ENCODE data around the gene NUDCD3. TPM values are rescaled to one million over a fixed set of nuclear protein-coding genes. Genes with fewer than 3 reads are reported as not detected.

Gene NUDCD3
- total and polyA plus RNA-seq, 4 donors: 15.4 to 30.7 (median 24.3) TPM

DNA sequence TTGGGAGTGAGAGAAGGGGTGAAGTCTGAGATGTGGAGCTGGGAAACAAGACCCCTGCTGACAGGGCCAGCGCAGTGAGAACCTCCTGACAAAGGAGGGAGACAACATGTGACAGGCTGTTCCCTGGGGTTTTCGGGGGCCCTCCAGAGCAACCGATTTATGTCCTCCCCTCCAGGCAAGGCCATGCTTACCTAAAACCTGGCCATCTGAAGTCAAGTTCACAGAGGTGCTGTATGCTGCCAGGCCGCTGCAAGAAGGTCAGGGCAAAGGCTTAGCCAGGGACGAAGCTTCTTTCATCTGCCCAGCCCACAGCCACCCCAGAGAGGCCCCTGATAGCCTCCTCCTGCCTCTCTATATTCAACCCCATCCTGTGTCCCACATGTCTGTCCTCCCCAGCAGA is 30.1 kb upstream of the NUDCD3 start (continued):
- TF ChIP-seq, protein P1, sequence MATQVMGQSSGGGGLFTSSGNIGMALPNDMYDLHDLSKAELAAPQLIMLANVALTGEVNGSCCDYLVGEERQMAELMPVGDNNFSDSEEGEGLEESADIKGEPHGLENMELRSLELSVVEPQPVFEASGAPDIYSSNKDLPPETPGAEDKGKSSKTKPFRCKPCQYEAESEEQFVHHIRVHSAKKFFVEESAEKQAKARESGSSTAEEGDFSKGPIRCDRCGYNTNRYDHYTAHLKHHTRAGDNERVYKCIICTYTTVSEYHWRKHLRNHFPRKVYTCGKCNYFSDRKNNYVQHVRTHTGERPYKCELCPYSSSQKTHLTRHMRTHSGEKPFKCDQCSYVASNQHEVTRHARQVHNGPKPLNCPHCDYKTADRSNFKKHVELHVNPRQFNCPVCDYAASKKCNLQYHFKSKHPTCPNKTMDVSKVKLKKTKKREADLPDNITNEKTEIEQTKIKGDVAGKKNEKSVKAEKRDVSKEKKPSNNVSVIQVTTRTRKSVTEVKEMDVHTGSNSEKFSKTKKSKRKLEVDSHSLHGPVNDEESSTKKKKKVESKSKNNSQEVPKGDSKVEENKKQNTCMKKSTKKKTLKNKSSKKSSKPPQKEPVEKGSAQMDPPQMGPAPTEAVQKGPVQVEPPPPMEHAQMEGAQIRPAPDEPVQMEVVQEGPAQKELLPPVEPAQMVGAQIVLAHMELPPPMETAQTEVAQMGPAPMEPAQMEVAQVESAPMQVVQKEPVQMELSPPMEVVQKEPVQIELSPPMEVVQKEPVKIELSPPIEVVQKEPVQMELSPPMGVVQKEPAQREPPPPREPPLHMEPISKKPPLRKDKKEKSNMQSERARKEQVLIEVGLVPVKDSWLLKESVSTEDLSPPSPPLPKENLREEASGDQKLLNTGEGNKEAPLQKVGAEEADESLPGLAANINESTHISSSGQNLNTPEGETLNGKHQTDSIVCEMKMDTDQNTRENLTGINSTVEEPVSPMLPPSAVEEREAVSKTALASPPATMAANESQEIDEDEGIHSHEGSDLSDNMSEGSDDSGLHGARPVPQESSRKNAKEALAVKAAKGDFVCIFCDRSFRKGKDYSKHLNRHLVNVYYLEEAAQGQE (IDR thresholded peaks at IDR 0.05): no peak
- TF ChIP-seq EGR1 (IDR thresholded peaks at IDR 0.05; ENCODE audit: low read depth in 2 of 2) (no peak), HNF4G (IDR thresholded peaks at IDR 0.05) (no peak)

- Histone ChIP-seq H3K4me3 (ENCODE audit: low read depth in 1 of 3, low read length in 3 of 3) (no peak overlapping the region), H3K9ac (ENCODE audit: low read depth in 1 of 2, low read length in 2 of 2) (no peak overlapping the region), H3K36me3 (ENCODE audit: control insufficient read depth in 4 of 4, insufficient read depth in 3 of 4, low read depth in 1 of 4, low read length in 3 of 4) (peaks cover 9 to 57% (median 36%) of the 10 kb centered on the region in 4 donors), H3K27me3 (ENCODE audit: control insufficient read depth in 4 of 4, insufficient read depth in 4 of 4, low read length in 3 of 4) (no peaks in the 10 kb centered on the region), H3K27ac (ENCODE audit: low read depth in 1 of 2, low read length in 2 of 2) (no peak overlapping the region), H3K9me3 (ENCODE audit: control insufficient read depth in 4 of 4, low read length in 3 of 4) (no peaks in the 10 kb centered on the region), H3K4me1 (ENCODE audit: control insufficient read depth in 4 of 4, insufficient read depth in 4 of 4, low read length in 3 of 4) (no peaks in the 10 kb centered on the region)
- WGBS: 84% methylated on average over 7 of the region's 7 CpGs
- no peak for TF ChIP-seq ZBTB33 (IDR thresholded peaks at IDR 0.05)
- no peak for TF ChIP-seq CTCF (IDR thresholded peaks at IDR 0.05; ENCODE audit: low read depth, low read length, missing input control)
- no peak for TF ChIP-seq HNF4A (conservative IDR thresholded peaks at IDR 0.05)
- TF ChIP-seq TAF1 (conservative IDR thresholded peaks at IDR 0.05): no peak
- TF ChIP-seq NR2F2 (IDR thresholded peaks at IDR 0.05): no peak
- DNase-seq (ENCODE audit: low spot score): no peak
Observed at GRCh38 chr7:44519546-44519945, 29.1 kb upstream of the NUDCD3 start.

DNA sequence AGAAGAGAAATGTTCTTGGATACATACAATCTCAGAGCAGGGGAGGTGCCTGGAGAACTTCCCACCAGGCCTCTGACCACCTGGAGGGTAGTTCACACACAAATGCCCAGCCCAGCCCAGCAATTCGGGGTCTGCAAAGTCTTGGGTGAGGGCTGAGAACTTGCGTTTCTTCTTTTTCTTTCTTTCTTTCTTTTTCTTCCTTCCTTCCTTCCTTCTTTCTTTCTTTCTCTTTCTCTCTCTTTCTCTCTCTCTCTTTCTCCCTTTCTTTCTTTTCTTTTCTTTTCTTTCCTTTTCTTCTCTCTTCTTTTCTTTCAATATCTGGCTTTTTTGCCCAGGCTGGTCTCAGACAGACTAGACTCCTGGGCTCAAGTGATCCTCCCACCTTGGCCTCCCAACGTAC is 28.3 kb upstream of the NUDCD3 start:
- peaks cover 8 to 58% (median 37%) of the 10 kb centered on the region in 4 donors for H3K36me3 ChIP-seq (ENCODE audit: control insufficient read depth in 4 of 4, insufficient read depth in 3 of 4, low read depth in 1 of 4, low read length in 3 of 4)
- H3K9ac ChIP-seq (ENCODE audit: low read depth in 1 of 2, low read length in 2 of 2): no peak overlapping the region
- H3K4me1 ChIP-seq (ENCODE audit: control insufficient read depth in 4 of 4, insufficient read depth in 4 of 4, low read length in 3 of 4): no peaks in the 10 kb centered on the region
- H3K27me3 ChIP-seq (ENCODE audit: control insufficient read depth in 4 of 4, insufficient read depth in 4 of 4, low read length in 3 of 4): no peaks in the 10 kb centered on the region
- TF ChIP-seq TAF1 (conservative IDR thresholded peaks at IDR 0.05) (no peak), HNF4A (conservative IDR thresholded peaks at IDR 0.05) (no peak), EGR1 (IDR thresholded peaks at IDR 0.05; ENCODE audit: low read depth in 2 of 2) (no peak), FOXA2 (IDR thresholded peaks at IDR 0.05) (no peak), JUND (IDR thresholded peaks at IDR 0.05) (no peak), NR2F2 (IDR thresholded peaks at IDR 0.05) (no peak), FOXA1 (IDR thresholded peaks at IDR 0.05) (no peak)
- no peak overlapping the region for H3K4me3 ChIP-seq (ENCODE audit: low read depth in 1 of 3, low read length in 3 of 3)
- H3K27ac ChIP-seq (ENCODE audit: low read depth in 1 of 2, low read length in 2 of 2): no peak overlapping the region
- no peak for DNase-seq (ENCODE audit: low spot score)
- no peaks in the 10 kb centered on the region for H3K9me3 ChIP-seq (ENCODE audit: control insufficient read depth in 4 of 4, low read length in 3 of 4)
- 87% methylated on average over 3 of the region's 3 CpGs for WGBS

Measured in liver (tissue), 9 donors.